Mammary epithelial cell (primary cell): ENCODE measurements around the gene MAST4.

ENCODE experiments used
- CTCF ChIP-seq, 2 donors: IDR thresholded peaks in 1 of 2; conservative IDR thresholded peaks in 1 of 2; 2 replicates each; pipeline ENCODE4 v1.5.1; 2011 to 2012; ENCODE audit warnings: inconsistent platforms in 2 of 2, low read length in 2 of 2, mild to moderate bottlenecking in 2 of 2, control low read depth in 1 of 2, low read depth in 1 of 2; ENCODE audit not compliant: insufficient read depth in 1 of 2; ENCODE audit errors: extremely low read depth in 1 of 2
- EZH2 ChIP-seq: IDR thresholded peaks from 2 replicates; pipeline ENCODE4 v1.6.1; 2012; ENCODE audit warnings: low read length, inconsistent platforms, borderline replicate concordance

GRCh38 chr5:66788556-66788955 lies 192.4 kb downstream of the MAST4 start:
- no peak for TF ChIP-seq CTCF (conservative IDR thresholded peaks at IDR 0.05 in 1 of 2, IDR thresholded peaks at IDR 0.05 in 1 of 2; ENCODE audit: extremely low read depth in 1 of 2, insufficient read depth in 1 of 2, low read depth in 1 of 2, low read length in 2 of 2)
- TF ChIP-seq EZH2, result no peak
